Activated T-helper 2 cell treated with anti-CD3 and anti-CD28 coated beads, Interferon-gamma antibody, Interleukin-2, Interleukin-4, amounts not matched to agents 10 μg/mL and 5 μg/mL and 100 μg/mL, durations not matched to agents 14 hours and 24 hours and 36 hours (primary cell): ENCODE data around the gene RHOBTB1. TPM values are rescaled to one million over a fixed set of nuclear protein-coding genes. Genes with fewer than 3 reads are reported as not detected.
"Not testable (repeated sequence)": the region's sequence is repeated elsewhere in the genome, so short reads cannot be mapped to it uniquely, and the experiment has no call there.

Experiments
- DNase-seq: peaks from one replicate; pipeline ENCODE4 v3.0.0; 2021; ENCODE audit warnings: low spot score
- H3K27ac Mint-ChIP-seq: one replicate; pipeline ENCODE4 v1.8.0; 2021; ENCODE audit warnings: mixed read lengths
- H3K27me3 Mint-ChIP-seq: one replicate; pipeline ENCODE4 v1.8.0; 2021; ENCODE audit warnings: low read depth, mixed read lengths
- H3K36me3 Mint-ChIP-seq: one replicate; pipeline ENCODE4 v1.8.0; 2021; ENCODE audit warnings: low read depth, mixed read lengths
- H3K4me1 Mint-ChIP-seq: one replicate; pipeline ENCODE4 v1.8.0; 2021; ENCODE audit warnings: low read depth, mixed read lengths
- H3K4me3 Mint-ChIP-seq: one replicate; pipeline ENCODE4 v1.8.0; 2021; ENCODE audit warnings: low read depth, mild to moderate bottlenecking, moderate library complexity, mixed read lengths
- H3K9me3 Mint-ChIP-seq: one replicate; pipeline ENCODE4 v1.8.0; 2021; ENCODE audit warnings: mixed read lengths
- intact Hi-C: fragments of 100-400 bp; cut with micrococcal nuclease; formaldehyde crosslinking; loops from one replicate; pipeline ENCODE4 v1.15.1; 2023
- total RNA-seq: library from RNA; stranded (reverse); gene quantifications from 2 replicates; pipeline ENCODE4 v1.2.3, GENCODE V29; 2022

RHOBTB1 gene
- total RNA-seq, 1 donor from 2014 or later = 0.30 TPM

- Mint-ChIP-seq H3K36me3 (no peaks in the 10 kb centered on the region), H3K9me3 (no peaks in the 10 kb centered on the region), H3K27me3 (no peaks in the 10 kb centered on the region), H3K27ac (no peak overlapping the region), H3K4me1 (no peaks in the 10 kb centered on the region), H3K4me3 (no peak overlapping the region)
- intact Hi-C loops = no loop called here
- DNase-seq = no peak
Observed at GRCh38 chr10:60853637-60854036, 90.3 kb downstream of the RHOBTB1 start.

GRCh38 chr10:60853107-60853506 lies 90.9 kb downstream of the RHOBTB1 start:
- no peak for DNase-seq
- intact Hi-C loops = no loop called here
- Mint-ChIP-seq H3K9me3 (no peaks in the 10 kb centered on the region), H3K27me3 (no peaks in the 10 kb centered on the region), H3K27ac (no peak overlapping the region), H3K4me3 (no peak overlapping the region), H3K36me3 (no peaks in the 10 kb centered on the region), H3K4me1 (no peaks in the 10 kb centered on the region)

GRCh38 chr10:60849740-60850139 lies 94.2 kb downstream of the RHOBTB1 start:
- Mint-ChIP-seq H3K9me3 (no peaks in the 10 kb centered on the region), H3K27me3 (peaks cover 6% of the 10 kb centered on the region), H3K36me3 (no peaks in the 10 kb centered on the region), H3K4me3 (no peak overlapping the region), H3K27ac (no peak overlapping the region), H3K4me1 (no peaks in the 10 kb centered on the region)
- intact Hi-C loops = no loop called here
- DNase-seq = no peak

- Mint-ChIP-seq H3K27me3 (peaks cover 6% of the 10 kb centered on the region), H3K27ac (no peak overlapping the region), H3K4me1 (no peaks in the 10 kb centered on the region), H3K36me3 (no peaks in the 10 kb centered on the region), H3K4me3 (no peak overlapping the region), H3K9me3 (no peaks in the 10 kb centered on the region)
- intact Hi-C loops = no loop called here
- DNase-seq = no peak
Observed at GRCh38 chr10:60849217-60849616, 94.8 kb downstream of the RHOBTB1 start.

GRCh38 chr10:60848680-60849079 lies 95.3 kb downstream of the RHOBTB1 start:
- DNase-seq = no peak
- Mint-ChIP-seq H3K27ac (no peak overlapping the region), H3K27me3 (peaks cover 6% of the 10 kb centered on the region), H3K4me1 (no peaks in the 10 kb centered on the region), H3K9me3 (no peaks in the 10 kb centered on the region), H3K36me3 (no peaks in the 10 kb centered on the region), H3K4me3 (no peak overlapping the region)
- intact Hi-C loops = no loop called here

GRCh38 chr10:60848126-60848525 lies 95.9 kb downstream of the RHOBTB1 start:
- Mint-ChIP-seq H3K4me1 (no peaks in the 10 kb centered on the region), H3K36me3 (no peaks in the 10 kb centered on the region), H3K9me3 (no peaks in the 10 kb centered on the region), H3K27me3 (peaks cover 6% of the 10 kb centered on the region), H3K4me3 (no peak overlapping the region), H3K27ac (no peak overlapping the region)
- intact Hi-C loops = no loop called here
- DNase-seq = no peak

GRCh38 chr10:60846173-60846572 lies 97.8 kb downstream of the RHOBTB1 start:
- DNase-seq = no peak
- intact Hi-C loops = no loop called here
- Mint-ChIP-seq H3K36me3 (no peaks in the 10 kb centered on the region), H3K27me3 (peaks cover 9% of the 10 kb centered on the region), H3K27ac (no peak overlapping the region), H3K4me3 (no peak overlapping the region), H3K9me3 (no peaks in the 10 kb centered on the region), H3K4me1 (no peaks in the 10 kb centered on the region)

GRCh38 chr10:60845038-60845437 lies 98.9 kb downstream of the RHOBTB1 start:
- no peaks in the 10 kb centered on the region for H3K4me1 Mint-ChIP-seq

GRCh38 chr10:60842694-60843093 lies 101.3 kb downstream of the RHOBTB1 start:
- Mint-ChIP-seq H3K4me3 (no peak overlapping the region), H3K27ac (no peak overlapping the region), H3K27me3 (peaks cover 14% of the 10 kb centered on the region), H3K9me3 (no peaks in the 10 kb centered on the region), H3K36me3 (no peaks in the 10 kb centered on the region), H3K4me1 (no peaks in the 10 kb centered on the region)
- intact Hi-C loops = no loop called here
- DNase-seq = no peak

More at GRCh38 chr10:60845038-60845437, 98.9 kb downstream of the RHOBTB1 start:
- intact Hi-C loops = no loop called here
- Mint-ChIP-seq H3K4me3 (no peak overlapping the region), H3K27me3 (peaks cover 9% of the 10 kb centered on the region), H3K27ac (no peak overlapping the region), H3K36me3 (no peaks in the 10 kb centered on the region), H3K9me3 (no peaks in the 10 kb centered on the region)
- no peak for DNase-seq

GRCh38 chr10:60841227-60841626 lies 102.8 kb downstream of the RHOBTB1 start:
- DNase-seq, intact Hi-C loops, H3K27ac Mint-ChIP-seq, H3K4me3 Mint-ChIP-seq, H3K4me1 Mint-ChIP-seq, H3K36me3 Mint-ChIP-seq, H3K9me3 Mint-ChIP-seq: not testable (repeated sequence)
- peaks cover 10% of the 10 kb centered on the region for H3K27me3 Mint-ChIP-seq

GRCh38 chr10:60835049-60835448 lies 108.9 kb downstream of the RHOBTB1 start:
- no peak for DNase-seq
- Mint-ChIP-seq H3K36me3 (no peaks in the 10 kb centered on the region), H3K27ac (no peak overlapping the region), H3K27me3 (peaks cover 22% of the 10 kb centered on the region), H3K9me3 (no peaks in the 10 kb centered on the region), H3K4me1 (no peaks in the 10 kb centered on the region), H3K4me3 (no peak overlapping the region)
- intact Hi-C loops = no loop called here

GRCh38 chr10:60834401-60834800 lies 109.6 kb downstream of the RHOBTB1 start:
- no peaks in the 10 kb centered on the region for H3K9me3 Mint-ChIP-seq
- H3K27me3 Mint-ChIP-seq = peaks cover 22% of the 10 kb centered on the region
- H3K36me3 Mint-ChIP-seq = no peaks in the 10 kb centered on the region
- intact Hi-C loops = no loop called here
- H3K4me3 Mint-ChIP-seq = no peak overlapping the region
- no peak for DNase-seq
- H3K27ac Mint-ChIP-seq = no peak overlapping the region
- no peaks in the 10 kb centered on the region for H3K4me1 Mint-ChIP-seq

GRCh38 chr10:60832136-60832535 lies 111.8 kb downstream of the RHOBTB1 start:
- H3K4me1 Mint-ChIP-seq, intact Hi-C loops, H3K27ac Mint-ChIP-seq, DNase-seq, H3K36me3 Mint-ChIP-seq, H3K9me3 Mint-ChIP-seq, H3K4me3 Mint-ChIP-seq: not testable (repeated sequence)
- H3K27me3 Mint-ChIP-seq = peaks cover 21% of the 10 kb centered on the region

GRCh38 chr10:60828489-60828852 lies 115.5 kb downstream of the RHOBTB1 start:
- no peak for DNase-seq
- no peaks in the 10 kb centered on the region for H3K36me3 Mint-ChIP-seq
- H3K4me3 Mint-ChIP-seq = no peak overlapping the region
- intact Hi-C loops = no loop called here
- peaks cover 10% of the 10 kb centered on the region for H3K4me1 Mint-ChIP-seq
- peaks cover 29% of the 10 kb centered on the region for H3K27me3 Mint-ChIP-seq
- H3K27ac Mint-ChIP-seq = no peak overlapping the region
- H3K9me3 Mint-ChIP-seq = no peaks in the 10 kb centered on the region
